GM10266 (cell line): ENCODE data around the gene CEP112.

ENCODE experiments used
- DNase-seq: peaks from one replicate; pipeline ENCODE4 v3.0.0; 2012; ENCODE audit errors: extremely low spot score
- TF ChIP-seq, protein P1 (sequence below): IDR thresholded peaks from 2 replicates; pipeline ENCODE4 v1.5.1; 2012; ENCODE audit warnings: mild to moderate bottlenecking, low read depth; ENCODE audit not compliant: control insufficient read depth, insufficient read depth; ENCODE audit errors: missing control alignments

The CEP112 gene

DNA sequence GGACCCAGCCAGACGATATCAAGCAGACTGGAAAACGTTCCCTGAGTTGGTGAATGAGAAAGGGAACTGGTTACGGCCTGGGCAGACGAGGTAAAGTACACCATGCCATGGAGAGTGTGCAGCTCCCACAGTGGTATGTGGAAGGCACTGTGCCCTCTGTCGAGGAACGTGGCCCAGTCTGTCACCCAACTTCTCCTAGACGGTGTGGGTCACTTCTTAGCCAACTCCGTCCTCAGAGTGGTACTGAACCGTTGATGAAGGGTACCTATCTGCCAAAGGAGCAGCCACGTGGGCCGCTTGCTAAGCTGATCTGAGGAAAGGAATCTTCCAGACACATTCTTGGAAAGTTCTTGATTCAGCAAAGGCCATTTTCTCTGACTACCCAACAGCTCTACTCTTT, 574.4 kb downstream of the CEP112 start:
- TF ChIP-seq, protein P1, sequence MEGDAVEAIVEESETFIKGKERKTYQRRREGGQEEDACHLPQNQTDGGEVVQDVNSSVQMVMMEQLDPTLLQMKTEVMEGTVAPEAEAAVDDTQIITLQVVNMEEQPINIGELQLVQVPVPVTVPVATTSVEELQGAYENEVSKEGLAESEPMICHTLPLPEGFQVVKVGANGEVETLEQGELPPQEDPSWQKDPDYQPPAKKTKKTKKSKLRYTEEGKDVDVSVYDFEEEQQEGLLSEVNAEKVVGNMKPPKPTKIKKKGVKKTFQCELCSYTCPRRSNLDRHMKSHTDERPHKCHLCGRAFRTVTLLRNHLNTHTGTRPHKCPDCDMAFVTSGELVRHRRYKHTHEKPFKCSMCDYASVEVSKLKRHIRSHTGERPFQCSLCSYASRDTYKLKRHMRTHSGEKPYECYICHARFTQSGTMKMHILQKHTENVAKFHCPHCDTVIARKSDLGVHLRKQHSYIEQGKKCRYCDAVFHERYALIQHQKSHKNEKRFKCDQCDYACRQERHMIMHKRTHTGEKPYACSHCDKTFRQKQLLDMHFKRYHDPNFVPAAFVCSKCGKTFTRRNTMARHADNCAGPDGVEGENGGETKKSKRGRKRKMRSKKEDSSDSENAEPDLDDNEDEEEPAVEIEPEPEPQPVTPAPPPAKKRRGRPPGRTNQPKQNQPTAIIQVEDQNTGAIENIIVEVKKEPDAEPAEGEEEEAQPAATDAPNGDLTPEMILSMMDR, result no peak
- DNase-seq, result no peak

DNA sequence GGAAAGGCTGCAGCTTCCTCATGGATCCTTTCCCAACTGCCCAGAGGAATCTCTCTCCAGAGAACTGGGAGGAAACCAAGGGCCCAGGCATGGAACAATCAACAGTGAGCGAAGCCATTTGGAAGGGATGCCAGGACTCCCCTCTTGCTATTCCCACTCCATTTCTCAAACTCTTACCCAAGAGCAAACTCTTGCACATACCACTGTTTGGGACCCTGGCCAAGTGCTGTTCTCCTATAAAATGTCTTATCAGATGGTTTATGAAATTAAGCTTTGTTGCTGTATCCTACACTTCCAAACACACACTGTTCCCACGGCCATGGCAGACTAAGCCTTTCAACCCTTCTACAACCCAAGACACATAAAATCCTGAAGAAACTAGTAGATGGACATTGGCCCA, 582.2 kb downstream of the CEP112 start:
- TF ChIP-seq, protein P1, result no peak
- no peak for DNase-seq

DNA sequence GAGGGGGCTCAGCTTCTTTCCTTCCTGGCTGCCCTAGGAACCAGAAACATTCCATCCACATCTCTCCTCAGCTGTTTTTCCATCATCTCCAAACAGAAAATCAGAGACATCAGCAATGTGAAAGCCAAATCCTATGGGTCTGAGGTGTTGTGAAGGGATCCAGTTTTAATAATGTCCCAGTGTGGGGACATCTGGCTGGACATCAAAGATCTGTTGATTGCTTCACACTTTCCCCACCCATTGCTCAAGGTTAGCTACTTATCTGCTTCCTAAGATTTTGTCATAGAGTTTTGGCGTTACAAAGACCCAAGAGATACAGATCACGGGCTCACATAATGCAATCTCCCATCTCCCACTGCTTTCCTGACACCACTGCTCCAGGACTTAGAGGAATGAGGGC, 582.6 kb downstream of the CEP112 start:
- no peak for DNase-seq
- TF ChIP-seq, protein P1, result no peak

DNA sequence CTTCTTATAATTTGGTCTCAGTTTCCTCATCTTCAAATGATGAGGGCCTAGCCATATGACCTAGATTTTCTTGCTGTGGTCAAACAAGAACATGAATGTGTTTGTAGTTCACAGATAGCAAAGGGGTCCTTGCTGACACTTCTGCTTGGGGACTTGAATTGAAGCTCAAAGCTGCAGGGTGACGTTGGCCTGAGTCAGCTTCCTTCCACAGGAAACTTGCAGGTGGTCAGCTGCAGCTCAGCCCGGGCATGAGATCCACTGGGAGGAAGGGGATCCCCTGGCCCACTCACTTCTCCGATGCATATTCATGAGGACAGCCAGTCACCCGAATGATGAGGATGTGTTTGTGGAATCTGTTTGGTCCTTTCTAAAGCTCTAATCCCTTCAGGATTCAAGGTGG, 587.9 kb downstream of the CEP112 start:
- DNase-seq, result no peak
- TF ChIP-seq, protein P1, result no peak

DNA sequence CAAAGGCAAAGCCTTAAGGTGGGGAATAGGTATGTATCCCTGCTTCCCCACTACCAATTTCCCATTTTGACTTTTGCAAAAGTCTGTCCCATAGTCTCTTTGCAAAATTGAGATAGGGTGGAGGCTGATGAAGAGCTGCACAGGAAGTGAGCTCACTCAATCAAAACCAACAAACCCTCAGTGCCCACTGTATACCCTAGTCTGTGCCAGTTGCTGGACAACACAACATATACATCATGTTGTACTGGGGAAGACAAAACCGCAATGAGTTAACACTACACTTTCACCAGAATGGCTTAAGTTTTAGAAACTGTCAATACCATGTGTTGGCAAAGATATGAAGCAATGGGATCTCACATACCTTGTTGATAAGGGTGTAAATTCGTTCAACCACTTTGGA, 590.1 kb downstream of the CEP112 start:
- TF ChIP-seq, protein P1, result no peak
- no peak for DNase-seq

DNA sequence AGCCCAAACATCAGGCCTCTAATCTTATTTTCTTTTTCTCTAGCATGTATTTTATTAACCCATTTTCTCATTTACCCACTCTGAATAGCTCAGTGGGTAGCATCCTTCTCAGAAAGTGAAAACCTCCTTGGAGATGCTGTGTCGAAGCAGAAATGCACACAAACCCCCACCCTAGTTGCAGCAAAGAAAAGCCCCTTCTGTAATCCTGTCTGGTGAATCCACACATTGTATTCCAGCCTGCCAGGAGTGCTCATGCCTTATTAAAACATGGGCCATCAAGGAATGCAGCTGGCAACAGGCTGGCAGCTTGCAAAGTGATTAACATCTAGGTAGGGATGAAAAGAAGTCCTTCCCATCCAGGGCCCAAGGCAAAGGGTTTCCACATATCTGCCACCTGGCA, 590.8 kb downstream of the CEP112 start:
- DNase-seq, result no peak
- TF ChIP-seq, protein P1, result no peak

DNA sequence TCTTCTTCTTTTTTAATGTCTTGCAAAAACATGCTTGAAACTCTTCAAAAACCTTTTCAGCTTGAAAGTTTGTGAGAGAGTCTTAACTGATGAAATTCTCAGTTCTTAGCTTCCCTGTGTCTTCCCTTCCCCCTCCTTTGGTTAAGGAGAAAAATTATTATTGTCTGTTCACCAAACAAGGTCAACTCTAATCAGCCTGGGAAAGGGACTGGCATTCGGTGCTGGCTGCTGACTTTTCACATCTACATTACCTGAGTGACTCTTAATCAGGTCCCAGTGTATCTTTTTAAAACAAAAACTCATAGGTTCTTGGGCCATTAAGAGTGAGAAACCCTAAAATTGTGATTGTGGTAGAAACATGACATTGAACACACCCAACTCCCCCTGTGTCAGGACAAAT, 591.4 kb downstream of the CEP112 start:
- no peak for DNase-seq
- TF ChIP-seq, protein P1, result no peak

DNA sequence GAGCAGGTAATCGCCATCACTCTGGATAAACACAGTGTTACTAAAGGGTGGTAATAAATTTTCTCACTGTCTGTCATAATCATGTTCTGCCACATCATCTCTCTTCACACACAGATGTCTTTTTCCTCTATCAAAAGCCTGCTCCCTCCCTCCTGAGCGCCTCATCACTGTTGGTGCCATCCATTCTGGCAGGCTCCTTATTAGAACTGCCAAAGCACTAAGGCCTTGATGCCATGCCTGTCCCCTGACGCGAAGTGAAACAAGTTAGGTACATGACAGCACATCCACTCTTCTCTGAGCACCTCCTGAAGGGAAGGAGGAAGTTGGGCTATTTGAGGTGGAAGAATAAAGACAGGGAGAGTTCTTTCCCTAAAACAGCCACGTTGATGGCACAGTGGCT, 592.3 kb downstream of the CEP112 start:
- DNase-seq, result no peak
- TF ChIP-seq, protein P1, result no peak
